Skin epidermis (tissue), 12 donors: ENCODE measurements around the gene LARGE1.
A peak's percentile ranks its signal among the peaks of the same experiment; 100 is the strongest.

Source experiments
- H3K27ac ChIP-seq, 21 experiments: fragments of 200-600 bp; sonication (generic) in 11 of 21; one replicate each; pipeline ENCODE4 v1.5.0; 2020; ENCODE audit warnings: mild to moderate bottlenecking in 3 of 21, inconsistent platforms in 2 of 21, moderate library complexity in 2 of 21
- H3K4me3 ChIP-seq, 7 experiments: fragments of 200-600 bp; sonication (generic) in 2 of 7; one replicate each; pipeline ENCODE4 v1.5.0; 2020; ENCODE audit warnings: inconsistent platforms in 2 of 7, mild to moderate bottlenecking in 2 of 7, moderate library complexity in 1 of 7

Gene LARGE1

GRCh38 chr22:33748714-33749113 is 171.6 kb downstream of the LARGE1 start:
- Histone ChIP-seq H3K4me3 (no peak overlapping the region), H3K27ac (no peak overlapping the region)

- H3K27ac ChIP-seq, result no peak overlapping the region
- H3K4me3 ChIP-seq, result no peak overlapping the region
Measured at GRCh38 chr22:33747576-33748180, 172.6 kb downstream of the LARGE1 start.

- Histone ChIP-seq H3K4me3 (no peak overlapping the region), H3K27ac (no peak overlapping the region)
Measured at GRCh38 chr22:33747029-33747428, 173.2 kb downstream of the LARGE1 start.

GRCh38 chr22:33746501-33746928 is 173.8 kb downstream of the LARGE1 start:
- Histone ChIP-seq H3K4me3 (no peak overlapping the region), H3K27ac (no peak overlapping the region)

- Histone ChIP-seq H3K4me3 (no peak overlapping the region), H3K27ac (no peak overlapping the region)
Measured at GRCh38 chr22:33745501-33745900, 174.8 kb downstream of the LARGE1 start.

- Histone ChIP-seq H3K27ac (no peak overlapping the region), H3K4me3 (no peak overlapping the region)
Measured at GRCh38 chr22:33743756-33744155, 176.5 kb downstream of the LARGE1 start.

- Histone ChIP-seq H3K27ac (no peak overlapping the region), H3K4me3 (no peak overlapping the region)
Measured at GRCh38 chr22:33741025-33741424, 179.3 kb downstream of the LARGE1 start.

- H3K4me3 ChIP-seq, result no peak overlapping the region
- no peak overlapping the region for H3K27ac ChIP-seq
Measured at GRCh38 chr22:33739516-33739915, 180.8 kb downstream of the LARGE1 start.

GRCh38 chr22:33737662-33738061 is 182.6 kb downstream of the LARGE1 start:
- no peak overlapping the region for H3K27ac ChIP-seq
- H3K4me3 ChIP-seq, result no peak overlapping the region

GRCh38 chr22:33735978-33736377 is 184.3 kb downstream of the LARGE1 start:
- no peak overlapping the region for H3K4me3 ChIP-seq

GRCh38 chr22:33728847-33729246 is 191.4 kb downstream of the LARGE1 start:
- no peak overlapping the region for H3K4me3 ChIP-seq
- H3K27ac ChIP-seq, result no peak overlapping the region

More at GRCh38 chr22:33735978-33736377, 184.3 kb downstream of the LARGE1 start:
- no peak overlapping the region for H3K27ac ChIP-seq

- H3K4me3 ChIP-seq, result no peak overlapping the region
- peak overlapping the region in 1 of 21 experiments; percentile 12 for H3K27ac ChIP-seq
Measured at GRCh38 chr22:33726294-33726734, 194.0 kb downstream of the LARGE1 start.

GRCh38 chr22:33723915-33724314 is 196.4 kb downstream of the LARGE1 start:
- H3K27ac ChIP-seq, result no peak overlapping the region

GRCh38 chr22:33722816-33723215 is 197.5 kb downstream of the LARGE1 start:
- Histone ChIP-seq H3K27ac (no peak overlapping the region), H3K4me3 (no peak overlapping the region)

More at GRCh38 chr22:33723915-33724314, 196.4 kb downstream of the LARGE1 start:
- H3K4me3 ChIP-seq, result no peak overlapping the region

- Histone ChIP-seq H3K27ac (no peak overlapping the region), H3K4me3 (no peak overlapping the region)
Measured at GRCh38 chr22:33720166-33720878, 200.0 kb downstream of the LARGE1 start.

- H3K27ac ChIP-seq, result no peak overlapping the region
- no peak overlapping the region for H3K4me3 ChIP-seq
Measured at GRCh38 chr22:33717694-33718396, 202.4 kb downstream of the LARGE1 start.

- no peak overlapping the region for H3K27ac ChIP-seq
Measured at GRCh38 chr22:33715237-33715985, 204.9 kb downstream of the LARGE1 start.

GRCh38 chr22:33710326-33710725 is 209.9 kb downstream of the LARGE1 start:
- no peak overlapping the region for H3K27ac ChIP-seq

More at GRCh38 chr22:33715237-33715985, 204.9 kb downstream of the LARGE1 start:
- no peak overlapping the region for H3K4me3 ChIP-seq

GRCh38 chr22:33707581-33707980 is 212.7 kb downstream of the LARGE1 start:
- no peak overlapping the region for H3K27ac ChIP-seq
- H3K4me3 ChIP-seq, result no peak overlapping the region

More at GRCh38 chr22:33710326-33710725, 209.9 kb downstream of the LARGE1 start:
- H3K4me3 ChIP-seq, result no peak overlapping the region

GRCh38 chr22:33706100-33706499 is 214.2 kb downstream of the LARGE1 start:
- Histone ChIP-seq H3K4me3 (no peak overlapping the region), H3K27ac (no peak overlapping the region)
